C4-2B (cell line): Measurements from ENCODE around the gene ASAP2.

Experiments used
- H3K27ac ChIP-seq: fragments of 450-650 bp; 2 replicates; pipeline ENCODE4 v1.5.1; 2017
- CTCF ChIP-seq: fragments of 450-650 bp; conservative IDR thresholded peaks from 2 replicates; pipeline ENCODE4 v1.5.1; 2017; ENCODE audit warnings: mild to moderate bottlenecking
- ZFX ChIP-seq: fragments of 450-650 bp; IDR thresholded peaks from 2 replicates; pipeline ENCODE4 v1.6.1; 2017

ASAP2 gene

DNA sequence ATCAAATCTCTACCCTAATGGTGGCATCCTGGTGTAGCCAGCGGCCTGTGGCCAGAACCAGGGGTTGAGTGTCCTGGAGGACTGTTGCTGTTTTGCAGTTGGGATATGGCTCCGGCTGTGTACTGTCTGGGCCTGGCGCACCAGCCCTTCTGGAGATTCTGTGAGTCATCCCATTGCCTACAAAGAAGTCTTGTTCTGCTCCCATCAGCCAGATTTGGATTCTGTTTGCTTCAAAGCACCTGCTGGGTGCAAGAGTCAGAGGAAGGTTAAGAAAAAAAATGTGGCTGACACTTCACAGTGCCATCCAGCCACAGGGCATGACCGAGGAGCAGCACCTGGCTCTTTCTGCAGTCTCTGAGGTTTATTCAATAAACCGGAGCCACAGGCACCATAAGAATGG is 41.0 kb upstream of the ASAP2 start:
- no peak overlapping the region for H3K27ac ChIP-seq
- TF ChIP-seq CTCF (no peak), ZFX (no peak)

- no peak overlapping the region for H3K27ac ChIP-seq
- TF ChIP-seq CTCF (no peak), ZFX (no peak)
Observed at GRCh38 chr2:9166579-9167377, 39.8 kb upstream of the ASAP2 start.

DNA sequence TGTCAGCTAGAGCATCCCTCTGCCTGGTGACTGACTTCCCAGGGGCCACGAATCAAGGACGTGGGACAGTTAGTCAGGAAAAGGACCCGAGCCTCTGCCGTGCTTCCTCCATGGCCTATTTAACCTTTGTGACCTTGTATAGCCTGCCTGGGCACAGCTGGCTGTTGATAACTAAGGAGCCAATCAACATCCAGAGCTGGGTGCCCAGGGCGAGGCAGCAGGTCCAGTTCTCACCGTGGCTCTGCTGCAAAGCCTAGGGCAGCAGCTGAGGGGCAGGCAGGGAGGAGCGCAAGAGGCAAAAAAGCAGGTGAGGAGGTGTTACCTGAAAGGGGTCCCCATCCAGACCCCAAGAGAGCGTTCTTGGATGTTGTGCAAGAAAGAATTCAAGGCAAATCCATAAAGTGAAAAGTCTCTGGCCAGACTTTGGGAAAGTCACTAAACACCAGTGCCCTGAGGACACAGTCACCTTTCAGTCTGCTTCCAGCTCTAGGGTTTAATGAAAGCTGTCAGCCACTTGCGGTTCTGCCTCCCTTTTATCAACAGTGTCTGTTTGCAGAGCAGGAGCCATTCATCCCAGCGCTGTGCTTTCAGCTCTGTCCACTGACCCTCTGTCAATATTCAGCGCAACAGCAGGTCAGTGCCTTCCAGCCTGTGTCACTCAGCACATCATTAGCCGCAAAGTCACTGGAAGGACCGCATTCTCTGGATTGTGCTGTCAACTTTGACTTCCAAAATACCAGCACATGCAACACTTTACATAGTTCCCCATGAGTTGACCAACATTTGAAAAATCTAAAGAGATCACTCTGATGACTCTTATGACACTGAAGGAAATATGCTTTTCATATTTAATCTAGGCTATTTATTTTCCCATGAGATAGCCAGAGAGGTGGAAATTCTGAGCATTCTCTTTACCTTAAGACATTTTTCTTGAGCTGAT is 38.6 kb upstream of the ASAP2 start:
- no peak for TF ChIP-seq ZFX
- TF ChIP-seq CTCF: no peak
- H3K27ac ChIP-seq: no peak overlapping the region

GRCh38 chr2:9168821-9169221 is 37.8 kb upstream of the ASAP2 start:
- TF ChIP-seq ZFX (no peak), CTCF (no peak)
- no peak overlapping the region for H3K27ac ChIP-seq

DNA sequence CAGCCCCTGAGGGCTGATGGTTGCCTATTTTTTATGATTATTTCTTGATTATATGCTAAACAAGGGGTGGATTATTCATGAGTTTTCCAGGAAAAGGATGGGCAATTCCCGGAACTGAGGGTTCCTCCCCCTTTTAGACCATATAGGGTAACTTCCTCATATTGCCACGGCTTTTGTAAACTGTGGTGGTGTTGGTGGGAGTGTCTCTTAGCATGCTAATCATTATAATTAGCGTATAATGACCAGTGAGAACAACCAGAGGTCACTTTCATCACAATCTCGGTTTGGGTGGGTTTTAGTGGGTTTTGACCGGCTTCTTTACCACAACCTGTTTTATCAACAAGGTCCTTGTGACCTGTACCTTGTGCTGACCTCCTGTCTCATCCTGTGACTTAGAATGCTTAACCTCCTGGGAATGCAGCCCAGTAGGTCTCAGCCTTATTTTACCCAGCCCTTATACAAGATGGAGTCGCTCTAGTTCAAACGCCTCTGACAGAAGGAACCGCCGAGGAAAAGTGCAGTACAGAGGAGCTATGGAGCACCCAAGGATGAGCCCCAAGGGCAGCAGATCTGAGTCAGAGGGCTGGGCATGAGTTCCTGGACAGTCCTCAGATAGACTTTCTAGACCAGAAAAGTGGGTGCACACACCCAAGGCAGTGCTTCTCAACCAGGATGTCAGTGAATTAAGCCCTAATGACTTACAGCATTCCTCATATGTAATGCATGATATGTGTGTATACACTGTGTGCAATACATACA is 37.1 kb upstream of the ASAP2 start:
- TF ChIP-seq ZFX: no peak
- no peak for TF ChIP-seq CTCF
- no peak overlapping the region for H3K27ac ChIP-seq

DNA sequence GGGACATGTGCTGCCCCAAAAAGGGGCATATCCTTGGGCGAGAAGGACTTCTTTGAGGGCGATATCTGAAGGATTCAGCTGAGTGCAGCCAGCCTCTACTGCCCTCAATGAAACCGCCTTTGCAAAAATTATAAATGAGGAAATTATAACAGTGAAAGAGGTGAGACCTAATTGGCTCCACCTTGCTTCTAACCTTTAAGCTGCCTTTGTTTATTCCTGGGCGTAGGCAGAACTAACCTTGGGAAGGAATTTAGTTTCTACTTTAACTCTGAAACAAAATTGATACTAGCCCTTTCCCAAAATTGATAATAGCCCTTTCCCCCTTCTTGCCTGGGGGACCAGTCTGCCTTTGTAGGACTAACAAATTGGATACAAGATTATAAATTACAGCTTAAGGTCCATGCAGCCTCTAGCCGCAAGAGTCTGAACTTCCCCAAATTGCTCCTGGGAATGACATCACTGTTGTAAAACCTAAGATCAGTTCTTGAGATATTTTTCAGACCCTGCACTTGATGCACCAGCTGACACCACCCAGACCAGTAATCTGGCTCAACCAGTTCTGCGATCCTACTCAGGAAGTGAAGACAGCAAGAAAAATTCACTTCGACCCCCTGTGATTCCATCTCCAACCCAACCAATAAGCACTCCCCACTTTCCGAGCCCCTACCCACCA is 36.0 kb upstream of the ASAP2 start:
- H3K27ac ChIP-seq: no peak overlapping the region
- no peak for TF ChIP-seq ZFX
- no peak for TF ChIP-seq CTCF
